ENCODE data around the gene SLC17A5. TPM values are rescaled to one million over a fixed set of nuclear protein-coding genes. Genes with fewer than 3 reads are reported as not detected.
"Not testable (repeated sequence)": the region's sequence is repeated elsewhere in the genome, so short reads cannot be mapped to it uniquely, and the experiment has no call there.

SLC17A5 gene
- total RNA-seq, 2 donors from 2014 or later, result 6.0 to 6.9 TPM

- ATAC-seq, result not testable (repeated sequence)
Measured at GRCh38 chr6:73679846-73680245, 26.1 kb upstream of the SLC17A5 start.

GRCh38 chr6:73679009-73679408 lies 25.2 kb upstream of the SLC17A5 start:
- Mint-ChIP-seq H3K27ac (no peak overlapping the region), H3K27me3 (no peaks in the 10 kb centered on the region), H3K9me3 (no peaks in the 10 kb centered on the region), H3K4me1 (ENCODE audit: low read depth in 2 of 2) (peaks cover 0 to 4% of the 10 kb centered on the region in 2 donors), H3K4me3 (no peak overlapping the region), H3K36me3 (no peaks in the 10 kb centered on the region)
- DNase-seq (ENCODE audit: low spot score), result no peak
- no peak for ATAC-seq

More at GRCh38 chr6:73679846-73680245, 26.1 kb upstream of the SLC17A5 start:
- not testable (repeated sequence) for H3K9me3 Mint-ChIP-seq; H3K4me1 Mint-ChIP-seq (ENCODE audit: low read depth in 2 of 2); H3K4me3 Mint-ChIP-seq; H3K27me3 Mint-ChIP-seq; DNase-seq (ENCODE audit: low spot score); H3K27ac Mint-ChIP-seq; H3K36me3 Mint-ChIP-seq

- ATAC-seq, result peak; percentile 78 to 81
- DNase-seq (ENCODE audit: low spot score), result peak; percentile 78
- Mint-ChIP-seq H3K4me1 (ENCODE audit: low read depth in 2 of 2) (peaks cover 0 to 4% of the 10 kb centered on the region in 2 donors), H3K36me3 (no peaks in the 10 kb centered on the region), H3K9me3 (no peaks in the 10 kb centered on the region), H3K27ac (no peak overlapping the region), H3K4me3 (no peak overlapping the region), H3K27me3 (peaks cover 0 to 6% of the 10 kb centered on the region in 2 donors)
Measured at GRCh38 chr6:73675466-73676098, 21.8 kb upstream of the SLC17A5 start.

- ATAC-seq, result no peak
Measured at GRCh38 chr6:73671911-73672685, 18.3 kb upstream of the SLC17A5 start.

GRCh38 chr6:73669005-73669404 lies 15.2 kb upstream of the SLC17A5 start:
- no peak for ATAC-seq
- Mint-ChIP-seq H3K27me3 (peaks cover 22 to 25% of the 10 kb centered on the region in 2 donors), H3K9me3 (no peaks in the 10 kb centered on the region), H3K4me1 (ENCODE audit: low read depth in 2 of 2) (peaks cover 0 to 5% of the 10 kb centered on the region in 2 donors), H3K27ac (no peak overlapping the region), H3K36me3 (no peaks in the 10 kb centered on the region), H3K4me3 (no peak overlapping the region)
- no peak for DNase-seq (ENCODE audit: low spot score)

More at GRCh38 chr6:73671911-73672685, 18.3 kb upstream of the SLC17A5 start:
- Mint-ChIP-seq H3K27me3 (peaks cover 12 to 14% of the 10 kb centered on the region in 2 donors), H3K27ac (no peak overlapping the region), H3K4me1 (ENCODE audit: low read depth in 2 of 2) (peaks cover 0 to 4% of the 10 kb centered on the region in 2 donors), H3K4me3 (no peak overlapping the region), H3K9me3 (no peaks in the 10 kb centered on the region), H3K36me3 (no peaks in the 10 kb centered on the region)
- DNase-seq (ENCODE audit: low spot score), result no peak

- no peaks in the 10 kb centered on the region for H3K9me3 Mint-ChIP-seq
- no peak overlapping the region for H3K27ac Mint-ChIP-seq
- ATAC-seq, result no peak
- no peak overlapping the region for H3K4me3 Mint-ChIP-seq
- no peak for DNase-seq (ENCODE audit: low spot score)
- peaks cover 0 to 5% of the 10 kb centered on the region in 2 donors for H3K4me1 Mint-ChIP-seq (ENCODE audit: low read depth in 2 of 2)
- H3K36me3 Mint-ChIP-seq, result no peaks in the 10 kb centered on the region
- H3K27me3 Mint-ChIP-seq, result peaks cover 24 to 25% of the 10 kb centered on the region in 2 donors
Measured at GRCh38 chr6:73667798-73668197, 14.0 kb upstream of the SLC17A5 start.

GRCh38 chr6:73666393-73666792 lies 12.6 kb upstream of the SLC17A5 start:
- H3K4me1 Mint-ChIP-seq (ENCODE audit: low read depth in 2 of 2), result peaks cover 0 to 5% of the 10 kb centered on the region in 2 donors
- H3K9me3 Mint-ChIP-seq, result no peaks in the 10 kb centered on the region
- DNase-seq (ENCODE audit: low spot score) (no peak), ATAC-seq (no peak)
- peaks cover 23 to 25% of the 10 kb centered on the region in 2 donors for H3K27me3 Mint-ChIP-seq
- no peak overlapping the region for H3K4me3 Mint-ChIP-seq
- no peaks in the 10 kb centered on the region for H3K36me3 Mint-ChIP-seq
- no peak overlapping the region for H3K27ac Mint-ChIP-seq

GRCh38 chr6:73665686-73666319 lies 12.0 kb upstream of the SLC17A5 start:
- Mint-ChIP-seq H3K27ac (no peak overlapping the region), H3K4me3 (no peak overlapping the region), H3K9me3 (no peaks in the 10 kb centered on the region), H3K4me1 (ENCODE audit: low read depth in 2 of 2) (peaks cover 0 to 5% of the 10 kb centered on the region in 2 donors), H3K36me3 (no peaks in the 10 kb centered on the region), H3K27me3 (peaks cover 21 to 25% of the 10 kb centered on the region in 2 donors)
- DNase-seq (ENCODE audit: low spot score) (no peak), ATAC-seq (peak in 1 of 2 donors; percentile 76)

- Mint-ChIP-seq H3K4me3 (no peak overlapping the region), H3K9me3 (no peaks in the 10 kb centered on the region), H3K27ac (no peak overlapping the region), H3K4me1 (ENCODE audit: low read depth in 2 of 2) (peaks cover 0 to 5% of the 10 kb centered on the region in 2 donors), H3K36me3 (no peaks in the 10 kb centered on the region), H3K27me3 (peaks cover 13 to 25% of the 10 kb centered on the region in 2 donors)
- DNase-seq (ENCODE audit: low spot score) (no peak), ATAC-seq (no peak)
Measured at GRCh38 chr6:73664701-73665100, 10.9 kb upstream of the SLC17A5 start.

- ATAC-seq (no peak), DNase-seq (ENCODE audit: low spot score) (no peak)
- no peaks in the 10 kb centered on the region for H3K36me3 Mint-ChIP-seq
- H3K27ac Mint-ChIP-seq, result peak overlapping the region; percentile 70 to 87
- no peaks in the 10 kb centered on the region for H3K9me3 Mint-ChIP-seq
- H3K4me3 Mint-ChIP-seq, result no peak overlapping the region
- H3K4me1 Mint-ChIP-seq (ENCODE audit: low read depth in 2 of 2), result peaks cover 26 to 37% of the 10 kb centered on the region in 2 donors
- H3K27me3 Mint-ChIP-seq, result no peaks in the 10 kb centered on the region
Measured at GRCh38 chr6:73657201-73657600, 3.4 kb upstream of the SLC17A5 start.

GRCh38 chr6:73656531-73657145 lies 2.8 kb upstream of the SLC17A5 start:
- peak overlapping the region; percentile 70 to 87 for H3K27ac Mint-ChIP-seq
- ATAC-seq (no peak), DNase-seq (ENCODE audit: low spot score) (no peak)
- H3K4me3 Mint-ChIP-seq, result no peak overlapping the region
- no peaks in the 10 kb centered on the region for H3K9me3 Mint-ChIP-seq
- peaks cover 28 to 37% of the 10 kb centered on the region in 2 donors for H3K4me1 Mint-ChIP-seq (ENCODE audit: low read depth in 2 of 2)
- no peaks in the 10 kb centered on the region for H3K36me3 Mint-ChIP-seq
- no peaks in the 10 kb centered on the region for H3K27me3 Mint-ChIP-seq

GRCh38 chr6:73655341-73655917 lies 1.6 kb upstream of the SLC17A5 start:
- H3K27ac Mint-ChIP-seq, result peak overlapping the region; percentile 89 to 96
- DNase-seq (ENCODE audit: low spot score) (no peak), ATAC-seq (no peak)
- no peaks in the 10 kb centered on the region for H3K36me3 Mint-ChIP-seq
- peak overlapping the region; percentile 88 for H3K4me3 Mint-ChIP-seq
- H3K27me3 Mint-ChIP-seq, result no peaks in the 10 kb centered on the region
- peaks cover 31 to 42% of the 10 kb centered on the region in 2 donors for H3K4me1 Mint-ChIP-seq (ENCODE audit: low read depth in 2 of 2)
- no peaks in the 10 kb centered on the region for H3K9me3 Mint-ChIP-seq
